Smooth muscle cell (in vitro differentiated cells): ENCODE data around the gene CBL. TPM values are rescaled to one million over a fixed set of nuclear protein-coding genes. Genes with fewer than 3 reads are reported as not detected.
"Not testable (repeated sequence)": the region's sequence is repeated elsewhere in the genome, so short reads cannot be mapped to it uniquely, and the experiment has no call there.

Source experiments
- DNase-seq: peaks from one replicate; lab custom pipeline; 2025; ENCODE audit not compliant: unreplicated experiment; lab: John Stamatoyannopoulos, UW
- H2AFZ ChIP-seq: fragments of 200-600 bp; sonication (generic); 2 replicates; pipeline ENCODE4 v1.6.0; 2016; ENCODE audit warnings: antibody characterized with exemption, low read depth, mild to moderate bottlenecking
- H3F3A ChIP-seq: fragments of 200-600 bp; sonication (generic); 2 replicates; pipeline ENCODE4 v1.6.0; 2017; ENCODE audit warnings: antibody characterized with exemption, low read depth
- H3K27ac ChIP-seq: fragments of 200-600 bp; sonication (generic); 2 replicates; pipeline ENCODE4 v1.5.1; 2016; ENCODE audit warnings: low read depth, mild to moderate bottlenecking
- H3K27me3 ChIP-seq: fragments of 200-600 bp; sonication (generic); 2 replicates; pipeline ENCODE4 v1.6.1; 2016; ENCODE audit warnings: low read depth, mild to moderate bottlenecking
- H3K36me3 ChIP-seq: fragments of 200-600 bp; sonication (generic); 2 replicates; pipeline ENCODE4 v1.5.1; 2016; ENCODE audit warnings: low read depth
- H3K4me1 ChIP-seq: fragments of 200-600 bp; sonication (generic); 2 replicates; pipeline ENCODE4 v1.5.1; 2016; ENCODE audit warnings: low read depth
- H3K4me2 ChIP-seq: fragments of 200-600 bp; sonication (generic); 2 replicates; pipeline ENCODE4 v1.6.0; 2016; ENCODE audit warnings: mild to moderate bottlenecking
- H3K4me3 ChIP-seq: fragments of 200-600 bp; sonication (generic); 2 replicates; pipeline ENCODE4 v1.5.1; 2016; ENCODE audit warnings: mild to moderate bottlenecking
- H3K79me2 ChIP-seq: fragments of 200-600 bp; sonication (generic); 2 replicates; pipeline ENCODE4 v1.6.0; 2016; ENCODE audit warnings: low read depth, mild to moderate bottlenecking
- H3K9ac ChIP-seq: fragments of 200-600 bp; sonication (generic); 2 replicates; pipeline ENCODE4 v1.6.0; 2016; ENCODE audit warnings: low read depth
- H3K9me3 ChIP-seq: fragments of 200-600 bp; sonication (generic); replicated peaks from 2 replicates; pipeline ENCODE4 v1.5.1; 2016; ENCODE audit warnings: low read depth
- H4K20me1 ChIP-seq: fragments of 200-600 bp; sonication (generic); 2 replicates; pipeline ENCODE4 v1.6.0; 2016; ENCODE audit warnings: low read depth
- whole genome bisulfite sequencing: methylation state at CpG from one replicate; pipeline ENCODE4 v1.1.7; 2016; ENCODE audit warnings: low lambda C conversion rate; 5-methylcytosine and 5-hydroxymethylcytosine counted together
- polyA plus RNA-seq: library from polyadenylated mRNA; unstranded; fragments of >200 nt; fragmentation: Nextera tagmentation; extraction: Ambion mirVana; gene quantifications from 2 replicates; pipeline ENCODE4 v1.2.1, GENCODE V29; 2016
- total RNA-seq: library from RNA; depleted of rRNA; stranded (reverse); fragments of >200 nt; gene quantifications from 2 replicates; pipeline ENCODE4 v1.2.3, GENCODE V29; 2014
- TF ChIP-seq, protein P1 (sequence below): fragments of 200-600 bp; sonication (generic); IDR thresholded peaks from 2 replicates; pipeline ENCODE4 v1.5.1; 2017; ENCODE audit warnings: borderline replicate concordance, mild to moderate bottlenecking, antibody characterized with exemption; ENCODE audit not compliant: insufficient read depth, poor library complexity, severe bottlenecking

CBL gene
- total and polyA plus RNA-seq, 2 experiments from 2014 or later: 5.0 to 18.9 TPM

DNA sequence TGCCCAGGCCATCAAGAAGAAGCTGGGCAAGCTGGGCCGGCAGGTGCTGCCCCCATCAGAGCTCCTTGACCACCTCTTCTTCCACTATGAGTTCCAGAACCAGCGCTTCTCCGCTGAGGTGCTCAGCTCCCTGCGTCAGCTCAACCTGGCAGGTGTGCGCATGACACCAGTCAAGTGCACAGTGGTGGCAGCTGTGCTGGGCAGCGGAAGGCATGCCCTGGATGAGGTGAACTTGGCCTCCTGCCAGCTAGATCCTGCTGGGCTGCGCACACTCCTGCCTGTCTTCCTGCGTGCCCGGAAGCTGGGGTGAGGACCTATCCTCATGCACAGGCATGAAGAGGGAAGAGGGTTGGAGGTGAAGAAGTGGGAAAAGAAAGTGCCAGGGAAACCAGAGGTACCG, 26.2 kb upstream of the CBL start:
- no peak overlapping the region for H3K4me3 ChIP-seq
- no peak overlapping the region for H3K27ac ChIP-seq
- H3K27me3 ChIP-seq: no peaks in the 10 kb centered on the region
- H3K9ac ChIP-seq: no peak overlapping the region
- no peaks in the 10 kb centered on the region for H3K36me3 ChIP-seq
- H3F3A ChIP-seq: no peaks in the 10 kb centered on the region
- no peaks in the 10 kb centered on the region for H3K79me2 ChIP-seq
- no peak overlapping the region for H3K4me2 ChIP-seq
- no peak for DNase-seq
- whole genome bisulfite sequencing: 97% methylated on average over 10 of the region's 10 CpGs
- no peak overlapping the region for H2AFZ ChIP-seq
- no peaks in the 10 kb centered on the region for H4K20me1 ChIP-seq
- TF ChIP-seq, protein P1, sequence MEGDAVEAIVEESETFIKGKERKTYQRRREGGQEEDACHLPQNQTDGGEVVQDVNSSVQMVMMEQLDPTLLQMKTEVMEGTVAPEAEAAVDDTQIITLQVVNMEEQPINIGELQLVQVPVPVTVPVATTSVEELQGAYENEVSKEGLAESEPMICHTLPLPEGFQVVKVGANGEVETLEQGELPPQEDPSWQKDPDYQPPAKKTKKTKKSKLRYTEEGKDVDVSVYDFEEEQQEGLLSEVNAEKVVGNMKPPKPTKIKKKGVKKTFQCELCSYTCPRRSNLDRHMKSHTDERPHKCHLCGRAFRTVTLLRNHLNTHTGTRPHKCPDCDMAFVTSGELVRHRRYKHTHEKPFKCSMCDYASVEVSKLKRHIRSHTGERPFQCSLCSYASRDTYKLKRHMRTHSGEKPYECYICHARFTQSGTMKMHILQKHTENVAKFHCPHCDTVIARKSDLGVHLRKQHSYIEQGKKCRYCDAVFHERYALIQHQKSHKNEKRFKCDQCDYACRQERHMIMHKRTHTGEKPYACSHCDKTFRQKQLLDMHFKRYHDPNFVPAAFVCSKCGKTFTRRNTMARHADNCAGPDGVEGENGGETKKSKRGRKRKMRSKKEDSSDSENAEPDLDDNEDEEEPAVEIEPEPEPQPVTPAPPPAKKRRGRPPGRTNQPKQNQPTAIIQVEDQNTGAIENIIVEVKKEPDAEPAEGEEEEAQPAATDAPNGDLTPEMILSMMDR: no peak
- H3K9me3 ChIP-seq: no peaks in the 10 kb centered on the region
- H3K4me1 ChIP-seq: no peaks in the 10 kb centered on the region

DNA sequence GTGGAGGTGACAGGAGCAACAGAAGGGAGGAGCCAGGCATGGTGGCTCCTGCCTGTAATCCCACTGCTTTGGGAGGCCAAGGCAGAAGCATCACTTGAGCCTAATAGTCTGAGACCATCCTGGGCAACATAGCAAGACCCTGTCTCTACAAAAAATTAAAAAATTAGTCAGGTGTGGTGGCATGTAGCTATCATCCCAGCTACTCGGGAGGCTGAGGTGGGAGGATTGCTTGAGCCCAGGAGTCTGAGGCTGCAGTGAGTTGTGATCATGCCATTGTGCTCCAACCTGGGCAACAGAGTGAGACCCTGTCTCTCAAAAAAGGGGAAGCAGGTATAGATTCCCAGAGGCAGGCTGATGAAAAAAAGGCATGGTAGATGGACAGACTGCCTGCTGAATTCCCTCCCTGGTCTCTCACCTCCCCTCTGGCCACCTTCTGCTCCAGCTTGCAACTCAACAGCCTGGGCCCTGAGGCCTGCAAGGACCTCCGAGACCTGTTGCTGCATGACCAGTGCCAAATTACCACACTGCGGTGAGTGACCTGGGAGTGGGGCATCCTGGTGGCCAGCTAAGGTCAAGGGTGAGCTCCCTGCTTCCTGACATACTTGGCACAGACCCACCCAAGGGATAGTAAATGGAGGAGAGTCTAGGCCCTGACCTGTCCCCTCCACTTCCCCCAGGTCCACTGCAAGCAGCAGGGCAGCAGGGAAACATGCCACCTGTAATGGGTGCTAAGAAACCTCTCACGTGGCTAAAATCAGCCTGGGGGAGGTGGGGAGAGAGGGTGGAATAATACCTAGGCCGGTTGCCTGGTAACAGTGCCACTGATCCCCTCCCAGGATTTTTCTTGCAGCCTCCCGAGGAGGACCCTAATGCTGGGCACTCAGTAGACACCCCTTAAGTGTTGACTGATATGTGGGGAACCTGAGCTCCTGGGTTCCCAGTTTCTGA, 25.1 kb upstream of the CBL start:
- Histone ChIP-seq H4K20me1 (no peaks in the 10 kb centered on the region), H3K79me2 (no peaks in the 10 kb centered on the region), H3K9ac (no peak overlapping the region), H3K27me3 (no peaks in the 10 kb centered on the region), H3K4me1 (no peaks in the 10 kb centered on the region), H3K9me3 (no peaks in the 10 kb centered on the region), H3K4me2 (no peak overlapping the region), H3F3A (no peaks in the 10 kb centered on the region), H2AFZ (no peak overlapping the region), H3K4me3 (no peak overlapping the region), H3K36me3 (no peaks in the 10 kb centered on the region), H3K27ac (no peak overlapping the region)
- TF ChIP-seq, protein P1: no peak
- WGBS: 92% methylated on average over 6 of the region's 6 CpGs
- DNase-seq: no peak

DNA sequence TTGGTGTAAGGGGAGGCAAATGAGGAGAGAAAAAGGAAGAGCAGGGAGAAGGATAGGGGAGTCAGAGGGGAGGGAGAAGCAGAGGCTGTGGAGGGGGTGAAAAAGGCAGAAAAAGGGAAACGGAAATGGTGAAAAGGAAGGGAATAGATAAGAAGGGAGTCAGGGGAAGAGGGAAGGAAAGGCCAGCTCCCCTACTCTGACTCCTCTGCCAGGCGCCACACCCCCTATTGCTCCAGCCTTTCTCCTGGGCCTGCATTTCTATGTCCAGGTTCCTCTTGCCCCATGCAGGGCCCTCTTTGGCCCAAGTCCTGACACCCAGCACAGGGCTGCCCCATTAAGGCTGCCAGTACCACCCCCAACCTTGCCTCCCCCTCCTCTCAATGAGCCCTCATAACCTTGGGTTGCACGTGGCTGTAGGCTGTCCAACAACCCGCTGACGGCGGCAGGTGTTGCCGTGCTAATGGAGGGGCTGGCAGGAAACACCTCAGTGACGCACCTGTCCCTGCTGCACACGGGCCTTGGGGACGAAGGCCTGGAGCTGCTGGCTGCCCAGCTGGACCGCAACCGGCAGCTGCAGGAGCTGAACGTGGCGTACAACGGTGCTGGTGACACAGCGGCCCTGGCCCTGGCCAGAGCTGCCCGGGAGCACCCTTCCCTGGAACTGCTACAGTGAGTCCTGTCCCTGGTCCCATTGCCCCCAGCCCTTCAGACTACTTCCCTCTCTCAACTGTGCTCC, 24.3 kb upstream of the CBL start:
- Histone ChIP-seq H2AFZ (no peak overlapping the region), H3K9ac (no peak overlapping the region), H3K36me3 (no peaks in the 10 kb centered on the region), H3K9me3 (no peaks in the 10 kb centered on the region), H4K20me1 (no peaks in the 10 kb centered on the region), H3F3A (no peaks in the 10 kb centered on the region), H3K27me3 (no peaks in the 10 kb centered on the region), H3K4me3 (no peak overlapping the region), H3K27ac (no peak overlapping the region), H3K79me2 (no peaks in the 10 kb centered on the region), H3K4me1 (no peaks in the 10 kb centered on the region), H3K4me2 (no peak overlapping the region)
- TF ChIP-seq, protein P1: no peak
- DNase-seq: no peak
- WGBS: 96% methylated on average over 16 of the region's 17 CpGs

DNA sequence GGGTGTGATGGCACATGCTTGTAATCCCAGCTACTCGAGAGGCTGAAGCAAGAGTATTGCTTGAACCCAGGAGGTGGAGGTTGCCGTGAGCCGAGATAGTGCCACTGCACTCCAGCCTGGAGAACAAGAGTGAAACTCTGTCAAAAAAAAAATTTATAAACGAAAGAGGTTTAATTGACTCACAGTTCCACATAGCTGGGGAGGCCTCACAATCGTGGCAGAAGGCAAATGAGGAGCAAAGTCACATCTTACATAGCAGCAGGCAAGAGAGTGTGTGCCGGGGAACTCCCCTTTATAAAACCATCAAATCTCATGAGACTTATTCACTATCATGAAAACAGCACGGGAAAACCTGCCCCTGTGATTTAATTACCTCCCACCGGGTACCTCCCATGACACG, 21.7 kb upstream of the CBL start:
- not testable (repeated sequence) for H2AFZ ChIP-seq, H3K4me3 ChIP-seq, H3F3A ChIP-seq, H3K9me3 ChIP-seq, H3K27me3 ChIP-seq, H3K27ac ChIP-seq, H3K4me2 ChIP-seq, H3K9ac ChIP-seq, H4K20me1 ChIP-seq, H3K4me1 ChIP-seq, H3K79me2 ChIP-seq, H3K36me3 ChIP-seq, DNase-seq
- WGBS: 90% methylated on average over 9 of the region's 9 CpGs
